Measurements from ENCODE around the gene KCNAB1.

Gene KCNAB1

GRCh38 chr3:156371701-156372100 is 251.3 kb downstream of the KCNAB1 start:
- ATAC-seq: no peak

GRCh38 chr3:156373095-156373494 is 252.7 kb downstream of the KCNAB1 start:
- DNase-seq: no peak
- no peak for ATAC-seq

More at GRCh38 chr3:156371701-156372100, 251.3 kb downstream of the KCNAB1 start:
- DNase-seq: no peak

GRCh38 chr3:156373654-156374053 is 253.3 kb downstream of the KCNAB1 start:
- DNase-seq: no peak
- ATAC-seq: no peak

- DNase-seq (no peak), ATAC-seq (no peak)
These were observed 255.8 kb downstream of the KCNAB1 start for GRCh38 chr3:156376199-156376598.

- DNase-seq (no peak), ATAC-seq (no peak)
These were observed 256.9 kb downstream of the KCNAB1 start for GRCh38 chr3:156377266-156377665.

- DNase-seq (no peak), ATAC-seq (no peak)
These were observed 257.3 kb downstream of the KCNAB1 start for GRCh38 chr3:156377718-156378117.

GRCh38 chr3:156378871-156379270 is 258.5 kb downstream of the KCNAB1 start:
- ATAC-seq (no peak), DNase-seq (no peak)

- ATAC-seq: no peak
- DNase-seq: no peak
These were observed 258.9 kb downstream of the KCNAB1 start for GRCh38 chr3:156379327-156379726.

- ATAC-seq: no peak
These were observed 260.9 kb downstream of the KCNAB1 start for GRCh38 chr3:156381253-156381652.

GRCh38 chr3:156382458-156383346 is 262.3 kb downstream of the KCNAB1 start:
- peak; percentile 46 for ATAC-seq
- DNase-seq: peak; percentile 31

More at GRCh38 chr3:156381253-156381652, 260.9 kb downstream of the KCNAB1 start:
- no peak for DNase-seq

- DNase-seq: no peak
- no peak for ATAC-seq
These were observed 263.2 kb downstream of the KCNAB1 start for GRCh38 chr3:156383441-156384025.

- ATAC-seq (peak; percentile 46), DNase-seq (no peak)
These were observed 268.4 kb downstream of the KCNAB1 start for GRCh38 chr3:156388497-156389448.

GRCh38 chr3:156389449-156389950 is 269.1 kb downstream of the KCNAB1 start:
- ATAC-seq: no peak

GRCh38 chr3:156390846-156391245 is 270.5 kb downstream of the KCNAB1 start:
- no peak for DNase-seq
- no peak for ATAC-seq

More at GRCh38 chr3:156389449-156389950, 269.1 kb downstream of the KCNAB1 start:
- no peak for DNase-seq

- DNase-seq (no peak), ATAC-seq (no peak)
These were observed 275.8 kb downstream of the KCNAB1 start for GRCh38 chr3:156395961-156396710.

- DNase-seq (no peak), ATAC-seq (no peak)
These were observed 276.5 kb downstream of the KCNAB1 start for GRCh38 chr3:156396851-156397250.

- ATAC-seq: no peak
- no peak for DNase-seq
These were observed 277.2 kb downstream of the KCNAB1 start for GRCh38 chr3:156397534-156397933.

GRCh38 chr3:156400062-156400461 is 279.7 kb downstream of the KCNAB1 start:
- ATAC-seq (no peak), DNase-seq (no peak)

- ATAC-seq: no peak
- DNase-seq: no peak
These were observed 280.4 kb downstream of the KCNAB1 start for GRCh38 chr3:156400735-156401134.

- ATAC-seq: no peak
- no peak for DNase-seq
These were observed 283.8 kb downstream of the KCNAB1 start for GRCh38 chr3:156404217-156404616.

- ATAC-seq (no peak), DNase-seq (no peak)
These were observed 286.0 kb downstream of the KCNAB1 start for GRCh38 chr3:156406393-156406792.

All from stimulated activated naive CD8-positive, alpha-beta T cell treated with anti-CD3 and anti-CD28 coated beads, Interleukin-15, Interleukin-2, amounts not matched to agents 100 U/mL and 50 U/mL, for 24 hours (primary cell).